Activated CD8-positive, alpha-beta memory T cell treated with anti-CD3 and anti-CD28 coated beads for 4 hours (primary cell): ENCODE data around the gene PGK2.
"Not testable (repeated sequence)": the region's sequence is repeated elsewhere in the genome, so short reads cannot be mapped to it uniquely, and the experiment has no call there.

Experiments
- DNase-seq, 2 donors: peaks; one replicate each; pipeline ENCODE4 v3.0.0-alpha.2; 2020; ENCODE audit warnings: low read depth in 2 of 2

PGK2 gene

DNA sequence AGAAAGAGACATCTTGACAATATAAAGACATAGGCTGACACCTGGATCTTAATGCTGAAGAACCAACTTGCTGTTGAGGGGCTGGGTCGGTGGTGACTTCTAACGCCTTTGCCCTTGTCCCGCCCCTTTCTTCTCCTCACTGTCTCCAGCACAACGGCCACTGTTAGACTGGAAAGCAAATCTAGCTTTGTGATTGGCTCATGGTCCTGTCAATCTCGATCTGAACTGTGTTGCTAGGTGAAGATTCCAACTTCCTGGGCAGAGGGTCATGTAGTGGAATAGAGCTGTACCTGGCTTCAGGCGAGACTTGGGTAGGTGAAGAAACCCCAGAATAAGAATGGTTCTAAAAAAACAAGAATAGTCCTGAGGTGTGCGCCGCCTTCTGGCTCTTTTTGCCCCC is at the start of gene PGK2:
Gene PGK2, minus strand, starts transcription at position 110 of the 400 bp plus-strand sequence. Its CDS starts 98 bp downstream, at position 12.
- no peak for DNase-seq

DNA sequence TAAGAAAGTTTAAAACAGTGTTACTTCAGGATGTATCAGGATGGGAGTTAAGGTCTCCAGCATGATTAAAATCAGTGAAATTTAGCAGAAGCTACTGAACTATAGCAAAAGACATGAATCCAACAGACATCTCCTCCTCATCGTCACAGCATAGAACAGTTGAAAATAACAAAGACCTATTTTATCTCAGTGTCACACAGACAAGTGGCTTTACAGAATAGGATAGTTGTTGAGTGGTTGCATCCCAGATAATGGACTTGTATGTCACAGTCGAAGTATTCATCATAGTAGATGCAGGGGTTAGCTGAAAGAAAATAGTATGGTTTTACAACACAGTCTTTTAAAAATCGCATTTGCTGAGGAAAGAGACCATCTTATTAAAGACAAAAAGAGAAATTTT is 48.1 kb upstream of the PGK2 start:
- no peak for DNase-seq

DNA sequence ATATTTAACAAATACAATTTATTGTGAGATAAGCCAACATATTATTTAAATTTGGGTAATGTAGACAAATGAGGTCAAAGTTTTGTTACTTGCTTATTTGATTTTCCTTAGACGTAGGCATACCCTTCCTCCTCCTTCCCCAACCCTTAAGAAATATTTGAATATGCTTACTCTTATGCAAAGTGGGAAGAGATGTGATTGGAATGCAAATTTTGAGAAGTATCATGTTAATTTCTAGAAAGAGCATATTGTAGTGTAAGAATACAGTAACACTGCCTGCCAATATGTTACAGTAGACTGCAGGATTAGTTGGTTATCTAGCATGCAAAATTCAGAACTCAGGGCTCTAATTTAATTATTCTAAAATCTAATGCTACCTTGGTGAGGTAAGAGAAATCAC is 46.3 kb upstream of the PGK2 start:
- DNase-seq, result no peak

DNA sequence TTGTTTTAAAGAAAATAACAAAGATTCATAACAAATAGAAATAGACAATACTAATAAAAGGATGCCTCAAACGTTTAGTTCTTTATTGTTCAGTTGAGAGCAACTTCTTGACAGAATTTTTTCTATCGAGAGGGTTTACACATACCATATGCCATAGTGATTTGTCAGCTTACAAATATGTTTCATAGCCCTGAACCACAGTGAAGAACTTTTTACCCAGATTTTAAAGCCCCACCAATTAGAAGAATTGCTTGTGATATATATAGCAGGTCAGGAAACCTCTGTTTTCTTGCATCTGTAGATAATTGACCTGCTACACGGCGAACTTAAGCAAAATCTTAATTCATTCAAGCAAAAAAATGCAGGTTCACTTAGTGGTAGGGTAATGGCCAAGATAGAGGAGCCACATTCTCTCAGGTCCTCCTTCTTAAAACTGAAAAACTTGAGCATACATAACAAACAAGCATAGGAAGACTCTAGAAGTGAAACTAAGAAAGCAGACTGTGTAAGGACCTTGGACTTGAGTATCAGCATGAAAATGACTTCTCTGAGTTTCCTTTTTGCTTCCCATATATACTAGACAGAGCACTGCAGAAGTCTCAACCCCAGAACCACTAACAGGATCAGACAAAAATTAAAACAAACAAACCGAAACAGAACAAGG is 39.8 kb upstream of the PGK2 start:
- DNase-seq, result no peak

DNA sequence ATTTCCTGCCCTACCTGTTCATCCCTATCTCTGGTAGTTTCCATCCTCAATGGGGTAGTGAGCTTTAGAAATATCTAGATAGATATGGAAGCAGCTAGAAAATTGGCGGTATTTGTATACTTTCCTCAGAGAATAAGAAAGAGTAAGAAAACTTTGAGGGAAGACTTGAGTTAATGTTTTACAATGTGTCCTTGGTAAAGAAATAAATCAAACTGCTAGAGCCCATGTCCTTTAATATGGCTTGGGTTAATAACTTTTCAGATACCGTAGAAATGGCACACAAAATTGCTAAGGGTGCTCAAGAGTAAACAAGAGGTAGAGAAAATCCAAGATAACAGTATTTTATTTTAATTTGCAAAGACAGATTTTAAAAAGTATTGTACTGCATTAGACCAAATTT is 28.1 kb upstream of the PGK2 start:
- no peak for DNase-seq

DNA sequence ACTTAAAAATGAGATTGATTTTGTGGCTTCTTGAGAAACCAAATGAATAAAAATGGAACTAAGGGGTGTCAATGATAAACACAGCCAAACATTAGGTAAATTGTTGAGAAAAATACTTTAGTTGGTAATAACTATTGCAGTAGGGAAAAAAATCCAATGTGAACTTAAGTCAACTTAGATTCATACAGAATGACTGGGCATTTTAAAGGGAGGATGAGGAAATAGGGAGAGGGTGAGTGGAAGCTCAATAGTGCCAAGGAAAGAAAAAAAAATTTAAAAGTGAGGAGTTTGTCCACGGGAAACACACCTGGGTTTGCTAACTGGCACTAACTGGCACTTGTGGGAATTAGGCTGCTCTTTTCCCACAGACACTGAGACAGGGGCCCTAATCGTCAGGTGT is 26.2 kb upstream of the PGK2 start:
- no peak for DNase-seq

DNA sequence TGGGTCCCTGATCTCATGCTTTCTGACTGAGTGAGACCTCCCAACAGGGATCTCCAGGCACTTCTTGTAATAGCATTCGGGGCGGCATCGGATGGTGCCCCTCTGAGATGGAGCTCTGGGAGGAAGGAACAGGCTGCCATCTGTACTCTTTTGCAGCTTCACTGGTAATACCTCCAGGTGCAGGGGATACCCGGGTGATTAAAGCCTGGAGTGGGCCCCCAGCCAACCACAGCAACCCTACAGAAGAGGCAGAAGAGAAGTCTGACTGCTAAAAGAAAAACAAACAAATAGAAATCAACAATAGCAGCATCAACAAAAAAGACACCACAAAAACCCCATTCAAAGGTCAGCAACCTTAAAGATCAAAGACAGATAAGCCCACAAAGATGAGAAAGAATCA is 19.1 kb upstream of the PGK2 start:
- no peak for DNase-seq

DNA sequence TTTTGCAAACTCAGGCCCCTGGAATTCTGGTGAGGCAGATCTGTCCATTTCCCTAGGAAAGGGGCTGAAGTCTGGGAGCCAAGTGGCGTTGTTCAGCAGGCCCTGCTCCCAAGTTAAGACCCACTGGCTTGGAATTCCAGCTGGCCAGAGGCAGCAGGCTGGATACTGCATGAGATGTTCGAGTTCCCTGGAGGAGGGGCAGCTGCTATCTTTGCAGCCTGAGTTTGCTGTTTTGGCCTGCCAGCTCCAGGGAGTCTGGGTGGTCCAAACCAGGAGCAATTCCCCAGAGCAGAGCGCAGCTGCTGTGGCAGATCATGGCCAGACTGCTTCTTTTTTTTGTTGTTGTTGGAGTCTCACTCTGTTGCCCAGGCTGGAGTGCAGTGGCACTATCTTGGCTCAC is 18.2 kb upstream of the PGK2 start:
- DNase-seq, result no peak

DNA sequence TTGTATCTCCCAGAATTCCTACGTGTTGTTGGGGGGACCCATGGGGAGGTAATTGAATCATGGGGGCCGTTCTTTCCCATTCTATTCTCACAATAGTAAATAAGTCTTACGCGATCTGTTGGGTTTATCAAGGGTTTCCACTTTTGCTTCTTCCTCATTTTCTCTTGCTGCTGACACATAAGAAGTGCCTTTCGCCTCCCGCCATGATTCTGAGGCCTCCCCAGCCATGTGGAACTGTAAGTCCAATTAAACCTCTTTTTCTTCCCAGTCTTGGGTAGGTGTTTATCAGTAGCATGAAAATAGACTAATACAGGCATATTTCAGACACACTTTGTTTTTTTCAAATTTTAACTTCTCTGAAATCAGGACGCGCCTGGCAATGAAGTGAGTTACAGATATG is 14.4 kb upstream of the PGK2 start:
- DNase-seq, result no peak

DNA sequence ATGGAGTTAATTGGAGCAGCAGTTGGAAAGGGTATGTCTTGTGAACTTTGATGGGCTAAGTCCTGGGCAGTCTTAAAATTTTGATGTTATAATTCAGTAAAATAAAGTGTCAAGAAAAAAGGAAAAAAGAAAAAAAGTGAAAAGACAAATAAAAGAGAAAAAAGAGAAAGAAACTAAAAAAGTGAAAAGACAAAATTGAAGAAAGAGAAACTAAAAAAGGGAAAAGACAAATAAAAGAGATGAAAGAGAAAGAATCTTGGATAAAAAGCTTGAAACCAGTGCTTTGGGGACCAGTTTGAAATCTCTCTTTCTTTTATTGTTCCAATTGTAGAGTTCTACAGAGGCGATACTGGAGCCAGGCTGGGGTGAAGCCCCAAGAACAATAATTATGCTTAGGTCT is 12.0 kb upstream of the PGK2 start:
- DNase-seq, result no peak

DNA sequence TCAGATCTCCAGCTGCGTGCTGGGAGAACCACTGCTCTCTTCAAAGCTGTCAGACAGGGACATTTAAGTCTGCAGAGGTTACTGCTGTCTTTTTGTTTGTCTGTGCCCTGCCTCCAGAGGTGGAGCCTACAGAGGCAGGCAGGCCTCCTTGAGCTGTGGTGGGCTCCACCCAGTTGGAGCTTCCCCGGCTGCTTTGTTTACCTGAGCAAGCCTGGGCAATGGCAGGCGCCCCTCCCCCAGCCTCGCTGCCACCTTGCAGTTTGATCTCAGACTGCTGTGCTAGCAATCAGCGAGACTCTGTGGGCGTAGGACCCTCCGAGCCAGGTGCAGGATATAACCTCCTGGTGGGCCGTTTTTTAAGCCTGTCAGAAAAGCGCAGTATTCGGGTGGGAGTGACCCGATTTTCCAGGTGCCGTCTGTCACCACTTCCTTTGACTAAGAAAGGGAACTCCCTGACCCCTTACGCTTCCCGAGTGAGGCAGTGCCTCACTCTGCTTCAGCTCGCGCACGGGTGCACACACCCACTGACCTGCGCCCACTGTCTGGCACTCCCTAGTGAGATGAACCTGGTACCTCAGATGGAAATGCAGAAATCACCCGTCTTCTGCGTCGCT is 9.9 kb upstream of the PGK2 start:
- not testable (repeated sequence) for DNase-seq

DNA sequence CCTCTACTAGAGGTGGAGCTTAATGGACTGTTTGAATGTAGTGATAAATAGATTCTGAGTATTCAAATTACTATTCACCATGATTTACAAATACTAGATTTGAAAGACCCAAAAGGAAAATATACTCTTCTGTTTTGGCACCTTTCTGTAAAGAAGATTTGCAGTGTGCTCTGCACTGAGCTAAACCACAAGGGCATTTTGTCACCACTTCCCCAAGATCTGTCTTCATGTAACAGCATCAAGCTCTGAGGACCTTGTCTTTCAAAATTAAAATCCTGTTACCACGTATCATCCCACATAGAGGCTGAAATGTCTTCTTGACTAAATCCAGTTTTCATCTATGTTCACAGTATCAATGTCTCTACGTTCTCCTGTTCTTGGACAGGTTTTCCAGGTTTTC is 3.3 kb upstream of the PGK2 start:
- no peak for DNase-seq

DNA sequence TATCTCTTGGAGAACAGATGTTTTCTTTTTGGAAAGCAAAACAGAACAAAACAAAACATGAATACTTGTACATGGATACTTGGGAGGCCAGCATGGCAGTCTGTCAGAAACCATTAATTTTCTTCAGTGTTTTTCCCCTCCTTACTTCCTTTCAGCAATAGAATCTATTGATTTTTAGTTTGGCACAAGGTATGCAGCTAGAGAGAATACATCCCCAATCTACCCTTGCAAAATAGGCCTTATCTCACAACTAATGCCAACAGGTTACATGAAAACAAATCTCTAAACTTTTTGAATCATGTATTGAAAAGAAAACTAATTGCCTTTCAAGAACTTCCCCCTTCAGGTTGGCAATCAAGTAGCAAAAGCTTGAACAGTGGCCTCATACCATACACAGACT is 2.8 kb downstream of the PGK2 start:
- DNase-seq, result no peak

DNA sequence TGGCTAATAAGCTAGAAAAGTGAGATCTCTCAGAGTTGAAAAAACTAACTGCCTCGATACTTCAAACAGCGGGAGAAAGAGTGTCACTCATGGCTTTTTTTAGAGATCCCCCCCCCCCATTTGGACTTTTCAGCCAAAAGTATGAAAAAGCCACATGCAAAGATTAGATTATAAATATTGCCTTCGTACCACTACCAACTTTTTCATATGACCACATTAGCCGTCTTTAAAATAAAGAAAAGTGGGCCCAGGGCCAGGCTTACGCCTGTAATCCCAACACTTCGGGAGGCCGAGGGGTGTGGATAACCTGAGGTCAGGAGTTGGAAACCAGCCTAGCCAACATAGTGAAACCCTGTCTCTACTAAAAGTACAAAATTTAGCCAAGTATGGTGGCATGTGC is 4.4 kb downstream of the PGK2 start:
- DNase-seq, result no peak

DNA sequence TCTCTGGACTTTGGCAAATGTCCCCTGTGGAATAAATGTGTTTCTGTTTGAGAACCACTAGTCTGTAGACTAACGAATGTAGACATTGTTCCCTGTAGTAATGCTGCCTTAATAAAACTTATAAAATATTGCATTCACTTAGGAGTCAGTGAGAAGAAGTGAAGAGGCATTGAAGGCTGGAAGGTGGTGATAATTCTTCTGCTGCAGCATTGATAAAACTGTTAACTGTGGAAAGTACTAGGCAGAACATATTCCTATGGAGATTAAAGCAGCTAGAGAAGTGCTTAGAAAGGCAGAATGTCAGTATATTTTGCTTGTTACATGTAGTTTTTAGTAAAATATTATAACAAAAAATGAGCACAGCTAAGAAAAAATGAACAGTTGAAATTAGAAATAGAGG is 4.8 kb downstream of the PGK2 start:
- DNase-seq, result no peak

DNA sequence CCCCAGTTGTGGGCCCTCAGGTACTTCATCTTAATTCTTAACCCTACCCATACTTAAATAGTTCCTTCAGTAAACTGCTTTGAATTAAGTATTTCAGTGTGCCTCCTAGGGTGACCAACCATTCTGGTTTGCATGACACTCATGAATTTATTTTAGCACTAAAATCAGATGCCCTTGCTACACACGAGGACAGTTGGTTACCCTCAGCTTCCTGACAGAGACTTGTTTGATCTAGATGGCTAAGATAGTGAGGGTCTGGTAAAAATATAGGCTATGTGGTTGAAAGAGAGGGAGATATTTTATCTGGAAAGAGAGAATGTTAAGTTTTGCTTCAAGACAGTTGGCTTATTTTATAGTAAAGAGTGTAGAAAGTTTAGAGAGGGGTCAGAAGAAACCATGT is 10.6 kb downstream of the PGK2 start:
- DNase-seq, result no peak

DNA sequence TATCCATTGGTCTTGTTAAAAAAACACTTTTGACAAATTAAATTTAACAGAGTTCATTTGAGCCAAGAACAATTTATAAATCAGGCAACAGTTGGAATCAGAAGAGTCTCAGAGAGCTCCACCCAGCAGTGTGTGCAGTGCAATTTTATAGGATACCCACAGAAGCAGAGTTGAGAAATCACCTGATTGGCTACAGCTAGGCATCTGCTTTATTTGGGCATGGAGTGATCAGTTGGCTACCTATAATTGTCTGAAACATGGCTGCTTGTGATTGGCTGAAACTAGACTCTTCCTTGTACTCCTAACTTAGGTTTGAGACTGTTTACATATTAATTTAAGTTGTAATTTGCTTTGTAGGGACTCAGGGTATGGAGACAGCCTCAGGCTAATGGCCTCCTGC is 12.0 kb downstream of the PGK2 start:
- no peak for DNase-seq

DNA sequence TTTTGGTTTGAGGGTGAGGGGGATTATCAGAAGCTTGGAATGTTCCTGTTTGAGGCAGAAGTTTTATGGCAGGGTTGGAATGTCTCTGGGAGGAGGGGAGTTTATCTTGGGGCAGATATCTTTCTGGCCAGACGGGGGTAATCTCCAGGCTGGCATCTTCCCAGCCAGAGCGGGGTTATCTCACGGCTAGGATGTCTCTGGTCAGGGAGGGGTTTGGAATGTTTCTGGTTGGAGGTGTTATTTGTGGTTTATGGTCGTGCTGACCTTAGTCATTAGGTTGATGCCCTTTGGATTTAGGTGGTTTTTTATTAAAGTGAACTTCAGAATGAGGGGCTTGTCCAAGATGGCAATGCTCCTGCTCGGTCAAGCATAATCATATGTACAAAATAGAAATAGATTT is 14.8 kb downstream of the PGK2 start:
- no peak for DNase-seq

DNA sequence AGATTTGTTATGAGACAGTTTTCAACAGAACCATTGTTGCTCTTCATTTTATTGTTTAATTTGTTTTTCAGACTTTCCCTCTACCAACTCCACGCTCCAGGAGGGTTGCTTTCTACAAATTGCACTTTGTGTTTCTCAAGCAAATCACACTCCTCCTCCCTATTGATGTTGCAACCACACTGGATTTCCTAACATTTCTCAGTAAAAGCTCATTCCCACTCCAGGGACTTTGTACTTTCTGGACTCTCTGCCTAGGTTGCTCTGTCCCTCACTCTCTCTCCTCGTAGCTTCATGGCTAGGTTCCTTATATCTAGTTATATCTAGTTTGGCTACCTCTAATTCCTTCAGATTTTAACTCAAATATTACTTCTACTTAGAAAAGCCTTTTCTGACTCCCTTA is 20.3 kb downstream of the PGK2 start:
- DNase-seq, result no peak

DNA sequence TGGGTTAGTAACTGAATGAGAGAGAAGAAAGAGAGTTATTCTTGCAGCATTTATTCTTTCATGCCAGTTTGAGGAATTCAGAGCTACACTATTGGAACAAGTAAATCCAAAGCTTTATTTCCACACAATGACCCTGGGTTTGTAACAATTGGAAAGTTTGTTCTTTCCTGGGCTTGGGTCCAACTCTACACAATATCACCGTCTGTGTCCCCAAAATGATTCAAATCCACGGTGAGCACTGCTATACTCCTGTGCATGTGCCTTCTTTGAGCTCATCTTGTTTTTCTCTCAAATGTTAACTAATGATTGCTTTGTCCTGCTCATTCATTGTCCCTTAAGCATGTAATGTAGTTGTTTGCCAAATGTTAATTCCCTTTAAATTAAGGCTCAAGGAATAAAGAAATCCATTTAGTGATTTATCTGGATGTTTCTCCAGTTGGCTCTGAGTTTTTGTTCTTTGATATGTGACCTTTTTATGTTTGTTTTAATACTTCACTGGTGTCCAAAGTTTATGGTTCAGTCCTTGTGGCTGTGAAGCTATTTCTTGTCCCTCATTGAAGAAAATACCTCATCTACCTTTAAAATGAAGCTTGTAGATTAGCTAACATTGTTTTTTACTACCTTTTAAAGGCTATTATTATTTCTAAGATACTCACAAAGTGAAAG is 22.4 kb downstream of the PGK2 start:
- no peak for DNase-seq

DNA sequence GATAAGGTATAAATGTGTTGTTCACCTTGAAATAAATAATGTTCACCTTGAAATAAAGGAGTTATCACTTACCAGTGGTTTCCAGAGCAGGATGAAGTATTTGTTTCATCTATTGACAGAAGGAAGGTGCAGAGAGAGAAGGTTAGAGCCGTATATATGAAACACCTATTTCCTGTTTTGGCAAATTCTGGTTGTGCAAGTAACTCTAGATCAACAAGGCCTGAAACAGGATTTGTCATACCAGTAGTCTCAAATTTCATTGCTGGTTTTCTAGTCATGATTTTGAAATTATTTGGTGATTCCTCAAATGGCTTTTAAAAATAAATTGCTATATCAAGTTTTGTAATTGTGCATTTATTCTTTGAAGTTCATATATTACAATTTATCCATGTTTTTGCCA is 42.8 kb downstream of the PGK2 start, which contains the start of gene CRISP3:
Gene CRISP3, minus strand, starts transcription at position 130 of the 400 bp plus-strand sequence. Its CDS starts 21 bp downstream, at position 109.
- no peak for DNase-seq

DNA sequence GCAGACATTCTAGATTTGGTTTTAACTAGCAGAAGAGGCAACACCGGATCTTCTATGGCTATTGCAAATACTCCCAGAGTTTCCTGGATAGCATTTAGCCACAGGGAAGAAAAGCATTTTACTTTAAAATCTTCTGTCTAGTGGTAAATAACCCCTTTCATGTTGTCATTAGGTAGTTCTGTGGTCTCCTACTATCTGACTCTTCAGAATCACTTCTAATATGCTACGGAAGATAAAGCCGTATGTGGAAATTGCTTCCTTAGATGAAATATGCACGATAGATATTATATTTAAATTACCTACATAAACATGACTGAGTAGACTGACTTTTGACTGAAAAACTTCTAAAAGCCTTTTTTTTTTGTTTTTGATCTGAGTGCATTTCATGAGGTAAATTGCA is 43.7 kb downstream of the PGK2 start:
- no peak for DNase-seq

DNA sequence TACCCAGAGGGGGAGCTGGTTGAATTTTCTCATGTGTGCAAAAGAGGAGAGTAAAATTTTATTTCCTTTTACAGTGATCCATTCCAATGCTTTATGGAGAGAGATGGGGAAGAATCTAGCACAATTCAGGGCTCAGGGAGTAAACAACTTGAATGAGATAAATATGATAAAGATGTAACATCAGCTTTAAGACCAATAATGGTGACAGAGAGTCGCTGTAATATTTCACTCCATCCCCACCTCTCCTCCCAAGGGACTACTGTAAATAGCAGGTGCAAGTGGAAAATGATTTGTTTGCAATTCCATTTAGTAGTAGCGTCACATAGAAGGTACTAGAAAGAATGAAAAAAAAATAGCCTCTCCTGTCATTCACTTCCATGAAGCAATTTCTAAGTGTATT is 47.7 kb downstream of the PGK2 start:
- DNase-seq, result no peak
